Heart right ventricle (tissue), 16 donors: ENCODE results near the gene FBN1. TPM values are rescaled to one million over a fixed set of nuclear protein-coding genes. Genes with fewer than 3 reads are reported as not detected.

Experiments used
- ATAC-seq, 8 donors: fragments of 200-7000 bp; cut with Tn5 transposase; one replicate each; pipeline ENCODE4 v1.9.1; 2020; ENCODE audit warnings: mild to moderate bottlenecking in 8 of 8, moderate library complexity in 8 of 8, moderate number of reproducible peaks in 1 of 8
- DNase-seq, 2 donors: peaks; one replicate each; pipeline ENCODE4 v3.0.0-alpha.2; 2020
- H3K27ac ChIP-seq, 10 donors: fragments of 200-600 bp; sonication (generic) in 2 of 10; one replicate each; pipeline versions ENCODE4 v1.5.0 to v1.8.0; 2020 to 2022; ENCODE audit warnings: mild to moderate bottlenecking in 3 of 10
- H3K27me3 ChIP-seq, 7 donors: fragments of 200-600 bp; one replicate each; pipeline ENCODE4 v1.8.0; 2021 to 2022; ENCODE audit warnings: mild to moderate bottlenecking in 2 of 7
- H3K36me3 ChIP-seq, 9 donors: fragments of 200-600 bp; sonication (generic) in 1 of 9; one replicate each; pipeline versions ENCODE4 v1.5.0 to v1.8.0; 2020 to 2022; ENCODE audit warnings: mild to moderate bottlenecking in 2 of 9
- H3K4me1 ChIP-seq, 9 donors: fragments of 200-600 bp; sonication (generic) in 1 of 9; one replicate each; pipeline versions ENCODE4 v1.5.0 to v1.8.0; 2020 to 2022; ENCODE audit warnings: mild to moderate bottlenecking in 4 of 9
- H3K4me3 ChIP-seq, 10 donors: fragments of 200-600 bp; sonication (generic) in 2 of 10; one replicate each; pipeline versions ENCODE4 v1.5.0 to v1.8.0; 2020 to 2022; ENCODE audit warnings: mild to moderate bottlenecking in 7 of 10, moderate library complexity in 2 of 10
- H3K9me3 ChIP-seq, 11 donors: fragments of 200-600 bp in 10 of 11; sonication (generic) in 2 of 11; one replicate each; pipeline versions ENCODE4 v1.5.0 to v1.8.0; 2013 to 2022; ENCODE audit warnings: mild to moderate bottlenecking in 2 of 11, control low read depth in 1 of 11, moderate library complexity in 1 of 11
- CTCF ChIP-seq, 9 donors: fragments of 200-600 bp; sonication (generic) in 2 of 9; IDR thresholded peaks; one replicate each; pipeline versions ENCODE4 v1.5.0 to v1.8.0; 2021 to 2022; ENCODE audit warnings: antibody characterized with exemption in 9 of 9, mild to moderate bottlenecking in 5 of 9, moderate library complexity in 1 of 9
- WGBS, 2 donors: extraction: QIAGEN DNeasy Blood & Tissue Kit; methylation state at CpG; one replicate each; pipeline ENCODE4 v1.1.7; 2013; ENCODE audit warnings: inconsistent platforms in 1 of 2; 5-methylcytosine and 5-hydroxymethylcytosine counted together
- intact Hi-C, 10 donors: fragments of 100-400 bp; cut with DNase I; formaldehyde crosslinking; loops; one replicate each; pipeline versions ENCODE4 v1.11.1 to v1.14.2; 2022
- polyA plus RNA-seq, 2 donors: library from polyadenylated mRNA; stranded (reverse); fragments of 200-250 nt; gene quantifications; one replicate each; pipeline ENCODE4 v1.2.3, GENCODE V29; 2013
- total RNA-seq, 10 donors: library from RNA; stranded (reverse); fragmentation: NEBNext Ultra II Directional in 3 of 10; extraction: Animal tissue kit (Norgen Biotek cat#: 25700) in 3 of 10; gene quantifications; one replicate each; pipeline versions ENCODE4 v1.2.1 to v1.2.4, GENCODE V29; 2021 to 2023
- donor health status: Arrhythmogenic right ventricular cardiomyopathy.
- donor health status: ischemic (EF 13 %, LVEDD 7.1; RV severe dilation, severe dysfunction).
- donor health status: healthy with polysubstance abuse.
- donor health status: DM: no; HTN: yes; CAD: no.
- donor health status: DM: no; HTN: no; CAD: no.
- donor health status: ischemic (EF 25% LVEDD 6.9; RV normal size, moderate dysfunction).
- donor health status: ischemic (EF 25% LVEDD 5.7; RV mildly dilated, moderate dysfunction).
- donor health status: healthy.
- donor health status: DM: yes; HTN: yes; CAD: no.
- donor health status: Ischemic cardiomyopathy.
- donor health status: ischemic (EF 35%, LVEDD 5.7; RV mildly dilated, moderate dysfunction).
- donor health status: nonischemic (EF 11% LVEDD 7.7; RV severe dilation, severe dysfunction).
- donor health status: DM: yes; HTN: yes; CAD: no.
- donor health status: PGD.
- donor health status: ischemic (EF 29% LVEDD 5.4; RV normal size, mild dysfunction).
- donor health status: nonischemic (EF 23%, LVEDD 6.1; RV moderate dilation, normal function).

FBN1 gene
- total and polyA plus RNA-seq, 12 donors: 7.0 to 116 (median 31.1) TPM

GRCh38 chr15:48469681-48470080 is 175.8 kb downstream of the FBN1 start:
- no peak overlapping the region for H3K4me3 ChIP-seq
- no peak for ATAC-seq
- no peak for TF ChIP-seq CTCF (IDR thresholded peaks at IDR 0.05)
- no peaks in the 10 kb centered on the region for H3K27me3 ChIP-seq
- 82 to 88% methylated on average over 5 of the region's 5 CpGs for WGBS, 2 donors
- intact Hi-C loops: loop anchor here in 1 of 10 donors (10.0 kb wide), 1 partner anchor 175 kb away; the partner anchor contains the start of gene FBN1
- H3K36me3 ChIP-seq: peaks cover 0 to 98% (median 44%) of the 10 kb centered on the region in 9 donors
- peaks cover 0 to 9% (median 0%) of the 10 kb centered on the region in 9 donors for H3K4me1 ChIP-seq
- H3K27ac ChIP-seq: no peak overlapping the region
- H3K9me3 ChIP-seq: no peaks in the 10 kb centered on the region
- no peak for DNase-seq

GRCh38 chr15:48469271-48469670 is 176.2 kb downstream of the FBN1 start:
- 91 to 93% methylated on average over 6 of the region's 6 CpGs for WGBS, 2 donors
- ATAC-seq (no peak), DNase-seq (no peak)
- H3K27ac ChIP-seq: no peak overlapping the region
- peaks cover 0 to 9% (median 0%) of the 10 kb centered on the region in 9 donors for H3K4me1 ChIP-seq
- TF ChIP-seq CTCF (IDR thresholded peaks at IDR 0.05): no peak
- intact Hi-C loops: no loop called here
- no peaks in the 10 kb centered on the region for H3K9me3 ChIP-seq
- H3K27me3 ChIP-seq: no peaks in the 10 kb centered on the region
- H3K4me3 ChIP-seq: no peak overlapping the region
- H3K36me3 ChIP-seq: peaks cover 0 to 98% (median 48%) of the 10 kb centered on the region in 9 donors

DNA sequence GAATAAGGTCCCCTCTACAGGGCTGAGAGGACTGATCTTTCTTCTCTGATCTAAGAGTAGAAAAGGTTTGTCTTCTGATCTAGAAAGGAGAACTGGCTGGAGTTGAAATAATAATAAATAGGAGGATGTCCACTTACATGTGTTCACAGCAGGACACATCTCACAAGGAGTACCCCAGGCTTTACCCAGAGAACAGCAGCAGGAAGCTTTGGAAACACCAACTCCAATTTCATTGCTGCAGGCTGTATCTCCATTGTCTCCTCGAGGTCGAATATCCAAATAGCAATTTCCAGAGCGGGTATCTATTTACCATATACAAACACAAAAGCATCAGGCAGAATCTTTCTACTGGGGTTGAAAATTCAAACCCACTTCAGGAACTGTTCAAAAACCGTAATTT is 177.7 kb downstream of the FBN1 start:
- DNase-seq (no peak), ATAC-seq (no peak)
- Histone ChIP-seq H3K36me3 (peaks cover 0 to 98% (median 55%) of the 10 kb centered on the region in 9 donors), H3K9me3 (no peaks in the 10 kb centered on the region), H3K27me3 (no peaks in the 10 kb centered on the region), H3K4me3 (no peak overlapping the region), H3K27ac (no peak overlapping the region), H3K4me1 (peaks cover 0 to 9% (median 0%) of the 10 kb centered on the region in 9 donors)
- 92 to 94% methylated on average over 4 of the region's 4 CpGs for WGBS, 2 donors
- TF ChIP-seq CTCF (IDR thresholded peaks at IDR 0.05): no peak
- intact Hi-C loops: no loop called here

- H3K9me3 ChIP-seq: no peaks in the 10 kb centered on the region
- no peak for ATAC-seq
- no peak for DNase-seq
- H3K4me3 ChIP-seq: no peak overlapping the region
- intact Hi-C loops: no loop called here
- WGBS, 2 donors: 92 to 100% methylated on average over 1 of the region's 1 CpG
- no peak overlapping the region for H3K27ac ChIP-seq
- peaks cover 0 to 98% (median 53%) of the 10 kb centered on the region in 9 donors for H3K36me3 ChIP-seq
- peaks cover 0 to 9% (median 0%) of the 10 kb centered on the region in 9 donors for H3K4me1 ChIP-seq
- H3K27me3 ChIP-seq: no peaks in the 10 kb centered on the region
- no peak for TF ChIP-seq CTCF (IDR thresholded peaks at IDR 0.05)
These were observed 178.7 kb downstream of the FBN1 start for GRCh38 chr15:48466820-48467219.
